Measurements from ENCODE around the gene HEBP2.

Gene HEBP2

DNA sequence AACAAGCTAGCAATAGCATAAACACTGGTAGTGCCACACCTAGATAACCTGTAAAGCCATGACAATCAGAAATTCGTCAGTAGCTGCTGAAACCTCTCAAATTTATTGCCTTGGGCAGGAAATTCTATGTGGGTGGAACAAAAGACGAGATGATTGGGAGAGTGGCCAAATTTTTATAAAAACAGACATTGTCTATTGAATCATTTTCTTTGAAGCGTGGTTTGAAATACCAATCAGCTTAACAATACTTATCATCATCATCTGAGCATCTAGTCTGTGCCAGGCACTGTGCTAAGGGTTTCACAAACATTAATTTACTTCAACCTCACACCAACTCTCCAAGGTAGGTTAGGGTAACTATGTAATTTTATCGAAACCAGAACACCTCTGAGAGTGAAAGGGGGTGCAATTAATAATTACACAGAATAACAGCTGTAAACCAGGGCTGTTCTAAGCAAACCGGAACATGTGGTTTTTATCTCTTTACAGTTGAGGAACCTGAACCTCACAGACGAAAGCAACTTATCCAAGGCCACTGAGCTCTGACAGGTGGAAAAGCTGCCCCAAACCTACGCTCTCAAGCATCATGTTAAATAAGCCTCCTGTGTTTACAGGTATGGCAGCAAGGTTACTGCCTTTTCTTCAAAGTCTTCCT, 51.9 kb downstream of the HEBP2 start:
- peak; percentile 7 for DNase-seq

DNA sequence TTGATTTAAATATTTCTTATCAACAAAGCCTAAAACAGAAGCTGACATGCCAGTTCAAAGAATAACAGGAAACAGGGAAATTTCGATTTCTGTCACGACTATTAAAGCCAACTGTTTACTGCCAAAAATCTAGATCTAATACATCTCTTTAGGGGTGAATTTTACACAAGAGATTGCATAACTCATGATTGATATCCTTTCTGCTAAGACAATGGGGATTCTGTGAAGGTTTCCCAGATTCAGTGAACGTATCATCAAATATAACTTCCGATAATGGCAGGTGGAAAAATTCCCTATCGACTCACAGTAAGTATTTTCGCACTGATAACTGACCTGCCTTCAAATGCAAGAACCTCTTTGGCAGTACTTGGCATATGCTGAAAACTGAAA, 52.4 kb downstream of the HEBP2 start:
- DNase-seq, result no peak

DNA sequence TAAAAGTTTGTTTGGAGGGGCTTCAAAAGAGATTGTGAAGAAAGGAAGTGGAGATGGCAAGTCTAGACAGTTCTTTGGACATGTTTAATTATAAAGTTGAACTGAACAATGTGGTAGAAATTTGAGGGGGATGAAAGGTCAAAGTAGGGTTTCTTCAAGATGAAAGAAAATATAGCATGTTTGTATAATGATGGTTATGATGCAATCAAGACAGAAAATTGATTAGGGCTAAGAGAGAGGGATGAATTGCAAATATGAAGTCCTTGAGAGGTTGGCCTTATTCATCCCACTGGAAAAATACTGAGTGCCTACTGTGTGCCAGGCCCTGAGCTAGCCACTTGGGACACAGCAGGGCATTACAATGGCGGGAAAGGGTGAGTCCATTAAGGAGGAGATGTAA, 57.6 kb downstream of the HEBP2 start:
- no peak for DNase-seq

DNA sequence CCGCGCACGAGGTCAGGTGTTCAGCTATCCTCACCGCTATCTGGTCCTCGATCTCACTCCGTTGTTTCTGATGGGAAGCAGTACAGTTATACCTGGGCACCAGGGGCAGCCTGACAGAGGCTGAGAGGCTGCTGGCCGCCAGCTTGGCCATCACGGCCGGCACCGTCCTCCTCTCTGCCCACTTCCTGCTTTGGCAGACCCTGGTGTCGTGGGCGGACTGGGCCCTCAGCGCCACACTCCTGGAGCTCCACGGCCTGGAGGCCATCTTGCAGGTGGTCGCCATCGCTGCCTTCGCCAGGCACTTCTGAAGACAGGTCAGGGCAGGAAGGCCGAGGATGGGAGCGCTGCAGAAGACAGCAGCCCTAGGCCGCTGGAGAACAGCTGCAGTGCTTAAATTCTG, 60.1 kb downstream of the HEBP2 start:
- no peak for DNase-seq

DNA sequence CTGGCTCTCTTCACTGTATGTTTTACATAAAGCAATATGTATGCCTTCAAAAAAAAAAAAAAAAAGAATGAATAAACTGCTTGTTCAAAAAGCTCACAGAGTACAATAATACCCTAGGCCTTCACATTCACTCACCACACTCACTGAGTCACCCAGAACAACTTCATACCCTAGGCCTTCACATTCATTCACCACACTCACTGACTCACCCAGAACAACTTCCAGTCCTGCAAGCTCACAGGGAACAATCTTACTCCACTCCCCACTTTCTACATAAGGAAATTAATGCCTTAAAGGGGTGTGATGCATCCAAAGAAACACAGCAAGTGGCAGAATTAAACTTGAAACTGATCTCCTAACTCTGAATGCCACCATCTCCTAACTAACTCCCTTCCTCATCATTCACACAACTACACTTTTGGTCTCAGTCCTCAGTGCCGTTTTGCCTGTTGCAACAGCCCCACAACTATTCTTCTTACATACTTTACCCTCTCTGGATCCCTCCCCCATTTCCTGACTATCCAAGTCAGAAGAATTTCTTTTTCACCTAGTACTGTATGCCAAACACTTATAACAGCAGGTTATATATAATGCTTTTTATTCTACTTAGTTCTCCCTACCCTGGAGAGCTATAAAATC, 61.1 kb downstream of the HEBP2 start:
- no peak for DNase-seq

DNA sequence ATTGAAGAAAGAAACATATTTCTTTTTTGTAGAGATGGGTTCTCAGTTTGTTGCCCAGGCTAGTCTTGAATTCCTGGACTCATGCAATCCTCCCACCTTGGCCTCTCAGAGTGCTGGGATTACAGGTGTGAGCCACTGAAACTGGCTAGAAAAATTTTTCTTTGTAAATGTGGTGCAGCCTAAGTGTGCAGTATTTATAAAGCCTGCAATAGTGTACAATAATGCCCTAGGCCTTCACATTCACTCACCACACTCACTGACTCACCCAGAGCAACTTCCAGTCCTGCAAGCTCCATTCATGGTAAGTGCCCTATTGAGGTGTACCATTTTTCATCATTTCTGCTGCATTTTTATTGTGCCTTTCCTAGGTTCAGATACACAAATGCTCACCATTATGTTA, 63.9 kb downstream of the HEBP2 start:
- DNase-seq, result no peak

DNA sequence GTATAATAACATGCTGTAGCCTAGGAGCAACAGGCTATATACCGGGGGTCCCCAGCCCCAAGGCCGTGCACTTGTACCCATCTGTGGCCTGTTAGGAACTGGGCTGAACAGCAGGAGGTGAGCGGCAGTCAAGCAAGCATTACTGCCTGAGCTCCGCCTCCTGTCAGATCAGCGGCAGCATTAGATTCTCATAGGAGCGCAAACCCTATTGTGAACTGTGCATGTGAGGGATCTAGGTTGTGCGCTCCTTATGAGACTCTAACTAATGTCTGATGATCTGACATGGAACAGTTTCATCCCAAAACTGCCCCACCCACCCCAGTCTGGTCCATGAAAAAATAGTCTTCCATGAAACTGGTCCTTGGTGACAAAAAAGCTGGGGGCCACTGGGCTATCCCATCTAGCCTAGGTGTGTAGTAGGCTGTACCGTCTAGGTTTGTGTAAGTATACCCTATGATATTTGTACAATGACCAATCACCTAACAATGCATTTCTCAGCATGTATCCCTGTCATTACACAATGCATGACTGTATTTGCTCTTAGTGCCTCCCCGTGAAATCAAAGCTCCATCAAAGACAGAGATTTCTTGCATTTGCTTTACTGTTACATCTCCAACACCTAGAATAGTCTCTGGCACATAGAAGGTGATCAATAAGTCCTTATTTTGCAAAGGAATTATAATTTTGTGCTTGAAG, 64.4 kb downstream of the HEBP2 start:
- DNase-seq, result no peak
